SU-DHL-6 (cell line): ENCODE results near the gene WWP2.

Source experiments
- H2AFZ ChIP-seq: fragments of 200-600 bp; sonication (generic); 2 replicates; pipeline ENCODE4 v1.6.1; 2014; ENCODE audit warnings: low read depth, mild to moderate bottlenecking, moderate library complexity, mixed read lengths, antibody characterized with exemption, low read length; ENCODE audit not compliant: severe bottlenecking
- H3F3A ChIP-seq: fragments of 200-600 bp; shearing (Covaris generic); 2 replicates; pipeline ENCODE4 v1.6.0; 2016; ENCODE audit warnings: antibody characterized with exemption, mild to moderate bottlenecking; ENCODE audit not compliant: insufficient read depth
- H3K27ac ChIP-seq: fragments of 200-600 bp; sonication (generic); 2 replicates; pipeline ENCODE4 v1.5.1; 2016; ENCODE audit warnings: low read depth, mild to moderate bottlenecking, low read length, moderate library complexity, mixed read lengths
- H3K27me3 ChIP-seq: fragments of 200-600 bp; sonication (generic), shearing (Covaris generic); 2 replicates; pipeline ENCODE4 v1.6.0; 2014; ENCODE audit warnings: mild to moderate bottlenecking, low read length
- H3K36me3 ChIP-seq: fragments of 200-600 bp; sonication (generic); 2 replicates; pipeline ENCODE4 v1.6.1; 2014; ENCODE audit warnings: mild to moderate bottlenecking, low read length, mixed read lengths
- H3K4me2 ChIP-seq: fragments of 300-600, 200-600 bp; shearing (Covaris generic), sonication (generic); 2 replicates; pipeline ENCODE4 v1.6.0; 2014; ENCODE audit warnings: low read length, low read depth, mild to moderate bottlenecking; ENCODE audit not compliant: poor library complexity, severe bottlenecking
- H3K4me3 ChIP-seq: fragments of 200-600 bp; sonication (generic); 2 replicates; pipeline ENCODE4 v1.5.1; 2014; ENCODE audit warnings: antibody characterized with exemption, low read length, mild to moderate bottlenecking, mixed read lengths; ENCODE audit not compliant: insufficient read depth, poor library complexity, severe bottlenecking
- H3K79me2 ChIP-seq: fragments of 200-600 bp; sonication (generic); 2 replicates; pipeline ENCODE4 v1.6.1; 2014; ENCODE audit warnings: mild to moderate bottlenecking, low read length, moderate library complexity; ENCODE audit not compliant: insufficient read depth
- H3K9ac ChIP-seq: fragments of 200-600 bp; sonication (generic); 2 replicates; pipeline ENCODE4 v1.7.0; 2014; ENCODE audit warnings: mild to moderate bottlenecking, low read length
- H3K9me2 ChIP-seq: fragments of 200-600 bp; sonication (generic); replicated peaks from 2 replicates; pipeline ENCODE4 v1.6.1; 2014; ENCODE audit warnings: low read length; ENCODE audit not compliant: insufficient read depth
- H3K9me3 ChIP-seq: fragments of 200-600 bp; sonication (generic); 2 replicates; pipeline ENCODE4 v1.6.1; 2014; ENCODE audit warnings: low read length, mixed read lengths; ENCODE audit not compliant: insufficient read depth
- H4K20me1 ChIP-seq: fragments of 200-600 bp; sonication (generic); 2 replicates; pipeline ENCODE4 v1.6.1; 2014; ENCODE audit warnings: low read depth, mild to moderate bottlenecking, antibody characterized with exemption, low read length, moderate library complexity, mixed read lengths
- CTCF ChIP-seq: fragments of 200-600 bp; sonication (generic); IDR thresholded peaks from one replicate; pipeline ENCODE4 v1.5.1; 2017; ENCODE audit warnings: antibody characterized with exemption, mild to moderate bottlenecking, low read length, moderate library complexity; ENCODE audit not compliant: insufficient read depth, poor library complexity, severe bottlenecking
- EZH2phosphoT487 ChIP-seq: fragments of 200-600 bp; sonication (generic), shearing (Covaris generic); conservative IDR thresholded peaks from 2 replicates; pipeline ENCODE4 v1.6.1; 2018; ENCODE audit warnings: mild to moderate bottlenecking, antibody characterized with exemption, low read length, moderate library complexity, mixed read lengths

Gene WWP2

DNA sequence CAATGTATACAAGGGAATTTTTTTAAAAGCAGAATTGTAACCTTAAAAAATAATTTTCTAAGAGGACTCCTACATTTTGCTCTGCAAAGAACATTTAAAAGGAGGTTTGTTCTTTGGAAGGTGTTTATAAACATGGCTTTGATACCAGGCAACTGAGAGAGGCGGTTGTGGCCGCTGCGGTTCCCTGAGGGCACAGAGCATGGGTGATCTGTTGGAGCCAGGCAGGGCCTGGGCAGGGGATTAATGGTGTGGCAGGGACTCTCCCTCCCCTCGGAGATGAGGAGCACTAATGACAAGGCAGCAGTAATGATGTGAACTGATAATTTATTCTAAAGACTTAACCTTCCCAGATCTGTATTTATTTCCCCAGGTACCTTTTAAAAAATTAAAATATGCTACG is 65.4 kb downstream of the WWP2 start:
- no peaks in the 10 kb centered on the region for H3K9me3 ChIP-seq
- H2AFZ ChIP-seq, result no peak overlapping the region
- no peak overlapping the region for H3K4me2 ChIP-seq
- no peak overlapping the region for H3K27ac ChIP-seq
- H3K36me3 ChIP-seq, result no peaks in the 10 kb centered on the region
- no peak overlapping the region for H3K9ac ChIP-seq
- H3K9me2 ChIP-seq, result no peaks in the 10 kb centered on the region
- TF ChIP-seq EZH2phosphoT487 (no peak), CTCF (no peak)
- H3F3A ChIP-seq, result no peaks in the 10 kb centered on the region
- H3K27me3 ChIP-seq, result no peaks in the 10 kb centered on the region
- H3K4me3 ChIP-seq, result no peak overlapping the region
- no peaks in the 10 kb centered on the region for H3K79me2 ChIP-seq
- no peaks in the 10 kb centered on the region for H4K20me1 ChIP-seq

DNA sequence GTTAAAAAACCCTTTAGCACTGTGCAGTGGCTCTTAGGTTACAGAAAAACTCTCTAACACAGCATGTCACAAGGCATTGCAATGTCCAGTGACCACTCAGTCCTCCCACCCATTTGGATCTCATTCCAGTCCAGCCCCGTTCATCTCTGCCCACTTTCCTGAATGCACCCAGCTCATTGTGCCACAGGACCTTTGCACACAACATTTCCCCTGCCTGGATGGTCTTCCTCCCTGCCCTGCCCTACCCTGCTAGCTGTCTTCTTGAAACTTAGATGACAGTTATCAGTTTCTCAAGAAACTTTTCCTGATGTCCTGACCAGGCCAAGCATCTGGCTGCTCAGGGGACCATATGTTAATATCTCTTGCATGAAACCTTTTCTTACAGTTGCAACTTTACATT is 67.2 kb downstream of the WWP2 start:
- Histone ChIP-seq H2AFZ (no peak overlapping the region), H3K9me2 (no peaks in the 10 kb centered on the region), H3K9me3 (no peaks in the 10 kb centered on the region), H3F3A (no peaks in the 10 kb centered on the region), H3K79me2 (no peaks in the 10 kb centered on the region), H4K20me1 (no peaks in the 10 kb centered on the region), H3K4me2 (no peak overlapping the region), H3K9ac (no peak overlapping the region), H3K27ac (no peak overlapping the region), H3K27me3 (no peaks in the 10 kb centered on the region), H3K36me3 (no peaks in the 10 kb centered on the region), H3K4me3 (no peak overlapping the region)
- no peak for TF ChIP-seq CTCF
- no peak for TF ChIP-seq EZH2phosphoT487

GRCh38 chr16:69830146-69830533 is 68.0 kb downstream of the WWP2 start:
- Histone ChIP-seq H3K36me3 (no peaks in the 10 kb centered on the region), H2AFZ (no peak overlapping the region), H3F3A (no peaks in the 10 kb centered on the region), H3K4me2 (no peak overlapping the region), H3K9me2 (no peaks in the 10 kb centered on the region), H3K27me3 (no peaks in the 10 kb centered on the region), H3K27ac (no peak overlapping the region), H4K20me1 (no peaks in the 10 kb centered on the region), H3K79me2 (no peaks in the 10 kb centered on the region), H3K9ac (no peak overlapping the region), H3K4me3 (no peak overlapping the region), H3K9me3 (no peaks in the 10 kb centered on the region)
- TF ChIP-seq EZH2phosphoT487 (no peak), CTCF (no peak)
